ENCODE results near the gene DPYSL3.
A peak's percentile ranks its signal among the peaks of the same experiment; 100 is the strongest.

DPYSL3 gene

DNA sequence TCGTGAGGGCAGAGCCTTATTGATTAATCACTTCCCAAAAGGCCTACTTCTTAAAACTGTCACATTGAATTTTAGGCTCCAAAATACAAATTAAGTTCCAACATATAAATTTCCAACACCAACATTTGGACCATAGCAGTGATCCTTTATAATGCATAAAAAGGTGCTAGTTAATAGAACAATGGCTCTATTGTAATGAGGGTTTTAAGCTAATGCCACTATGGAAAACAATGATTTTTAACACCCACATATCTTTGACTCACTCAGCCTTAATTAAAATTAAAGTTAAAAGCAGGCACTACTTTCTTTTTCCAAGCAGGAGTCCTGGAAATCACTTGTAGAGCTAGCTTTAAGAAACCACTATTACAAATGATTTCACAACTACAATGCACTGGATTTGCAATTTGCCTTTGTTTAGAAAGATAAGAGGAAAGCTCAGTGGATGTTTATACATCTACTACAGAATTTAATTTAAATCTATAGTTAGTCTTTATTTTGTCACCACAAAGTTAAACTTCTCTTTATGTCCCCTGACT is 41.8 kb downstream of the DPYSL3 start:
- no peak for DNase-seq

DNA sequence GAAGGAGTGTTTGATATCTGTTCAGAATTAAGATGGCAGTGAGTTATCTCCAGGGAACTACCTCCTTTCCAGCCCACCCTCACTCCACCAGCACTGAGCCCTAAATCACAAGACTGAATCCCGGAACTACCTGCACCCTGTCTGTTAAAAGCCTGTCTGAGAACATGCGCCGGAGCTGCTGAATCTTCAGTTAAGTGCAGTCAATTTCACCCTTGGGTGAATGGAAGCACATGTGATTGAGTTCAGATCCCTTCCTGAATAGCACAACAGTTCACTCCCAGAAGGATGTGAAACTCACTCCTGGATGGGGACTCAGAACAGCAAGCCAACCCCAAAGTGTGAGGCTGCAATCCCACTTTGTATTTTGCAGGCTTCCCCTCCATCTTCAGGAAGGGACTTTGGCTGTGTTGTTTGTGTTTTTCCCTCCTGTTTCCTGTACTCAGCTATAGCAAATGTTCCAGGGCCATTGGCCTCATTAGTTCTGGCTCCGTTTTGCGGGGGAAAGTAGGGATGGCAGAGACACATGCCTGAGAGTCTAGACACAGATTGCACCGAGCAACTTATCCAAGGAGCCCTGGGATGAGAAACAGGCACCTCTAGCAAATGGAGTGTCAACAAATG is 43.4 kb downstream of the DPYSL3 start:
- DNase-seq = no peak

DNA sequence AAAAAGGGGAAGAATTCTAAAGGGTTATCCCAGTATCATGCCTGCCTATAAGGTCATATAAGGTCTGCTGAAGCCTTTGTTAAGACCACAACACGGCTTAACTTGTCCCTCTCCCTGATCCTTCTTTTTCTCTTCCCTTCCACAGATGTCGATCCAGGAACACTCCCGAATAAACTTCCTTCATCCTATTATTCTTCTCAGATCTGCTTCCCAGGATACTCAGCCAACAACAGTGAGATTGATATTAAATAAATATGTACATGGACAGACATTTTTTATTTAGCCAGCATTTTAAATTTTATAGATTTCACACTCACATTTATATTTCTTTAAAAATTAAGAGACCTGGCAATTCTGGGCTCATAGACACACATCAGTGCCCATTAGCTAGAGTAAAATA is 44.1 kb downstream of the DPYSL3 start:
- no peak for DNase-seq

DNA sequence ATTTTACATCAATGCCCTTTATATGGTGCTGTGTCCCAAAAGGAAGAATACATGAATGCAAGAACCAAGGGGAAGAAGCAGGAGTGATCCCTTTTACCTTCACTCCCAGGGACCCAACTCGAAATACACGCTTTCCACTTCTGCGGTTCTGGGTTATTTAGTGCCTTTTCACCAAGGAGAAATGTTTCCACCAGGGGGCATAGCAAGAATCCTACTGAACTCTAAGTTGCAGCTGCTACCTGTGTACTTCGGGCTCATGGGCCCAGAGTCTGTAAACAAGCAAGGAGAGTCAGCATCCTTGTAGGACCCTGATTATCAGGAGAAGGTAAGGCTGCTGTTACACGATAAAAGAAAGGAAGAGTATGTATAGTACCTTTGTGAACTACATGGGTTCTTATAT is 45.7 kb downstream of the DPYSL3 start:
- DNase-seq = peak; percentile 61

DNA sequence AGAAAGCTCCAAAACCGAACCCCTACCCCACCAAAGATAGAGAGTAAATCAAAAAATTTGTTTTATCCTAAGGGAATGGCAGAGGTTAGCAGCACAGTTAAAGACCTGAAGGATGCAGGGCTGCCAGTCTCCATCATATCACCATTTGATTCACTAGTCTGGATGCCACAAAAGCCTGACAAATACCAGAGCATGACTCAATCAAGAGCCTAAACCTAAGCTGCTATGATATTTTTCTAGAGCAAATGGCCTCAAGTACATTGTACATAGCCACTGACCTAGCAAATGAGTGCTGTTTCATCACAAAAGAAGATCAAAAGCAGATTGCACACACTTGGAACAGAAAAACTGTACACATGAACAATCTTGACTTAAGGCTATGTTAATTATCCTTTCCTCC is 48.0 kb downstream of the DPYSL3 start:
- no peak for DNase-seq

DNA sequence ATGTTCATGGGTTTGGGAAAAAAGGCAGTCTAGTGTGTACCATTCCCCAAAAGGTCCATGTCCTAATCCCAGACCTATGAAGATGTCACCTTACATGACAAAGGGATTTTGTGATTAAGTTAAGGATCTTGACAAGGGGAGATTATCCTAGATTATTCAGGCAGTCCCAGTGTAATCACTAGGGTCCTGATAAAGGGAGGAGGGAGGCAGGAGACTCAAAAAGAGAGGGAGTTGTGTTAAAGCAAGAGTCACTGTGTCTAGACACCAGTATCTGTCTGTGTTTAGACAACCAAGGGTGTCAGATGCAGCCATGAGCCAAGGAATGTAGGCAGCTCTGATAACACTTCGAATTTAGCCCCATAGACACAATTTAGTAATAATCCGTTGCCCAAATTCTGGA is 49.5 kb downstream of the DPYSL3 start:
- no peak for DNase-seq

DNA sequence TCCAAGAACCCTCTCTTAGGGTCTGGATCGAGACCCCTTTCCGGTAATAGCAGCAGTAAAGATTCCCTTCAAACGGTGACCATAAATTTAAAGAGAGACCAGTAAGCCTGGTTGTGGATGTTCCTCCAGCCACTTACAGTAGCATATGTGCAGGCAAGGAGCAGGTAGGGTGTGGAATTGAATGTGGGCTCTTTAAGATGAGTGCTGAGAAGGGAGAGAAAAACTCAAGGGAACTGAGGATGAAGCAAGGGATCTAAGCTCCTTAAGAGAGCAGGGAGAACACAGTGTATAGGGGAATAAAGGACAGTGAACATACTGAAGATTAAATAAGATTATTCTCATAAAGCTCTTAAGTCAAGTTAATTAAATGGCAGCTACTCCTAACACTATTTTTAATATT is 51.3 kb downstream of the DPYSL3 start:
- DNase-seq = no peak

DNA sequence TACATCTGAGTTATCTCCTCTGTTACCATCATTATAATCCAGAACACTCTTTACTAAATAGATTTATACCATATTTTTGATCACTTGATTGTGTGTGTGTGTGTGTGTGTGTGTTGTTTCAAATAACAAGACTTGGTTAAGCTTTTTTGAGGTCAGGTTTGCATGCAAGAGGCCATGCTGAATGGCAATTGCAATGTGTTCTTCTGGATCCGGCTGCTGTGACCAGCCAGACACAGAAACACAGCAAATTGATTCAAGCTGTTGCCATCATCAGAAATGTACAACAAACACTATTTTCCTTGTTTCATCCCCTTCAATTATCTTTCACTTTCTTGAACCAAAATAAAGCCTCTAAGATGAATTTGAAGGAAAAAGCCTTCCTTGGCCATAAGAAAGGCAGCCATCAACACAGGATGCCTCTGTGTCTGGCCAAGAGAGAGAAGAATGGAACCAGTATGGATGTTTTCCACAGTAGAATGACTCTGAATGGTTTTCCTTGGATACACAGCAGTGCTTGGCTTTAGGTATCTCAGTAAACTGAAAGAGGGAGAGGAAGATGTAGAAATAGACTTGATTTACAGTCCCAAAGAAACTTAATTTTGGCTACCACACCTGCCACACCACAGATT is 53.9 kb downstream of the DPYSL3 start:
- no peak for DNase-seq

DNA sequence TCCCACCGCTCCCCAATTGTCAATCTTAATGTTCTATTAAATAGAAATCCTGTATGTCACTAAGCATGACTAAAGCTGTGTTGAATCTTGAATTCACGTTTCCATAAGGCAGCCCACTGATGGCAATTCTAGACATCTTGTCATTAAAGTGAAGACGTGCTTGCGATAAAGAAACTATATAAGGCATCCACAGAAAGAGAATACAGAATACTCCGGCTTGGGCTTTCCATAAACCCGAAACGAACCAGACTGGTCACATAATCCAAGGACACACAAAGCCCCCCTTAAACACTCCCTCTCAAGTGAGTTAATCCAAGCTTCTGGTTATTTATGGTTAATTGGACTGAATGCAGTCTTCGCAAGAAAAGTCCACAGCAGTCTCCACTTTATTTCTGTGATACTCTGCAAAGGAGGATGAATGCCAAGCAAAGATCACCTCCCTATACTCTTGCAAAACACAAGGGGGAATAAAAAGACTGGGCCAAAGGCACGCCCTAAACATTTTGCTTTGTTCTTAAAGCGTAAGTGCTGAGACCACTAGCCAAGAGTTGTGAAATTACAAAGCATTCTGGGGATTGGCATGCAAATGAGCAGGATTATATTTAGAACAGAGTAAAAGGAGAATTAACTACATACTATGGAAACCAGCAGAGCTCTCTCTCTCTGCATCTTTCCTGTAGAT is 54.7 kb downstream of the DPYSL3 start:
- no peak for DNase-seq

DNA sequence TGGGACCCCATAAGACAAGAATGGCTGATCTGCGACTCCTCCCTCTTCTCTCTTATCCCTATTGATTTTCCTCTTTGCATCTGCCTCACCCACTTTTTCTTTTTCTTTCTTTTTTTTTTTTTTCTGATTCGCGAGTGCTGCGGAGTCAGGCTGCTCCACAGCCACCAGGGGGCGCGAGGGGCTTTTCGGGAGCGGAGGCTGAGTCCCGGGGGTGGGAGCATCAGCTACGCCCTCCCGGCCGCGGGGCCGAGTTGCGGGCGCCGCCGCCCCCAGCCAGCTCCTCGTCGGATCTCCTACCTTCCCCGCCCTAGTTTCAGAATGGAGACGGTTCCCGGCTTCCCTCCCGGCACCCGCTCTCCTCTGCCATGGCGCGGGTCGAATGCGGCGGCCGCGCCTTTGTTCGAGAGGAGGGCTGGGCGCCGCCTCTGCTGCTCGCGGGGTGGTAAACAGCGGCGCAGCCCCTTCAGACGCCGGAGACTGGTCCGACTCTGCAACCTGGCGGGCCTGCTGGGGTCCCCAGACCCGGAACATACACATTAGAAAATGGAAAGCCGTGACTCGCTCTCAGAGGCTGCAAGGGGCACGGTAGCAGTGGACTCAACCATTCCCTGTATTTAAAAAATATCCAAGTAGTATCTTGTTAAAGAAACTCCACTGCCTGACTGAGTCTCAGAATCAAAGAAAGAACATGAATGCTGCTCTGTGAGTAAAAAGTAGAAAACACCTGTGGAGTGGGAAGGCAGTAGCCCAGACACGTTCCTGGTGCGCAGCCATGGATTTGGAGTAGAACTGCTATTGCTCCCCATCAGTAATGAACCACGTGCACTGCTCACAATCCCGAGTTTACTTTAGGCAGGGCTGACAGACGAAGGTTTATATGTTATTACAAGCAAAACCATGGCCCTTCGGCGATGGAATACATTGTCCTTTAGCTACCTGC is 55.7 kb downstream of the DPYSL3 start:
- DNase-seq = peak; percentile 93

DNA sequence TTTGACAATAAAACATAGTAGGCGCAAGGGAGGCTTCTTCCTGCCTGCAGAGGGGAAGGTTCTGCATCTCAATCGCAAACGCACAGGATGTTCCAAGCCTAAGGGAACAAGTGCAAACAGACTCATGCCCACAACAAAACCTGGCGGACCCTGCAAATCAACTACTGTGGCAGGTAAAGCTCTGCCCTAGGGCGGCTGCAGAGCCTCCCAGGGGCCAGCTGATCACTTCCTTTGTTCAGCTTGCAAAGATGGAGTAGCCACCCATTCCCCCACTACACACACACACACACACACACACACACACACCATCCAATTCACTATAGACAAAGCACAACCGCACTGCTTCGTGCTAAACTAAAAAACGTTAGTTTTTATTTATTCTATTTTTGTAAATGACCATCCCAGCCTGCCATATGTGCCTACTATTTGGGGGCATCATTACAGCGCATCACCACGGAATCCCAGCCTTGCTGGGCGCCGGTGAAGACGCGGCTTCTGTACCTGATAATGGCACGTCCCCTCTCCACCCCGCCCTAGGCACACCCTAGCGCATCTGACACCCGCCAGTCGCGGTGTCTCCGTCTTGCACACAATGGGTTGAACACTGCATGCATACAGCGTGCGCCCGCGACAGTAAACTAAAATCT is 57.6 kb downstream of the DPYSL3 start:
- DNase-seq = peak; percentile 71

DNA sequence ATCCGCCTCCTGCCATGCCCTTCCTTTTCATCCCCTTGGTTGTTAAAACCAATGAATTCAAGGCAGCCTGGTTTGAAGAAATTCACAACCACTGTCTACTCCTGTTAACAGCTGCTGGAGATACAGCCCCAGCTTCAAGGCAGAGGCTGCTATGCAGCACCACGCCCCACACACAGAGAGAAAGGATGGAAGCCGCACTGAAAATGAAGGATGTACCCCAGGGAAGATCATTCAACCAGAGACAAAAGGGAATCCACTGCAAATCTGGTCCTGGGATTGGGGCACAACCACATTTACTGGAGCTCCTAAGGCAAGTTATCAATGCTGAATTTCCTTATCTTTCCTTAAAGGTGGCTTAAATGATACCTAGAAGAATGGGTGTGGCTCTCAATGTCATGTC is 58.7 kb downstream of the DPYSL3 start:
- no peak for DNase-seq

DNA sequence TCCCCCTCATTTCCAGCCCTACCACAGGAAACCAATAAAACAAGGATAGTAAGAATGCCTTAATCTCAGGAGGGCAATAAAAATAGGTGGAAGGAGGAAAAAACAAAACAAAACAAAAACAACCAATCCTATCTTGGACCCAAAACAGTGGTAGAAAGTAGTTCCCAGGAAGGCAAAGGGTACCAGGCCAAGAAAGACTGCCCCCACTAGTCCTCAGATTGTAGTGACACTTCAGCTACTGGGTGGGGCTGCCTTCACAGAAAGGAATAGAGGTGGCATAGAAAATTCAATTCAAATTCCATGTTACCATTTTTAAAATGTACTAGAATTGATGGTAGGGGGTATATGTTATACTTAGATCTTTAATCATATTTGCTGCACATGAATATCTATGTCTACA is 59.3 kb downstream of the DPYSL3 start:
- no peak for DNase-seq

DNA sequence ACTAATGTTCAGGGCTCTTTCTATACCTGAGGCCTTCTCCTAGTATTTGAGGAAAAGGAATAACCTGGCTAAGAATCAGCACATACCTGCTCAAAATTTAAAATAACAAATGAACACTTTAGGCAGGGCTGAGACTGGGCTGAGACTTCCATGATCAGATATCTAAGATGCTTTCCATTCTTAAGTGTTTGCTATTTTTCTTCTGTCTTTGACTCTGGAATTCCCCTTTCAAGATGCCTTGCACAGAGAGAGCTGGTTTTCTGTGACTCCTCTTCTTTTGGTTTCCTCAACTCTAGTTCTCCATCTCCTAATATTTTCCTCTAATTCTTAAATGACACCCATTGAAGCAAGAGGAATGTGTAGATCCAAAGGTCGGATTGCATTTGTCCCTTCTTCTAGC is 61.1 kb downstream of the DPYSL3 start:
- DNase-seq = no peak

DNA sequence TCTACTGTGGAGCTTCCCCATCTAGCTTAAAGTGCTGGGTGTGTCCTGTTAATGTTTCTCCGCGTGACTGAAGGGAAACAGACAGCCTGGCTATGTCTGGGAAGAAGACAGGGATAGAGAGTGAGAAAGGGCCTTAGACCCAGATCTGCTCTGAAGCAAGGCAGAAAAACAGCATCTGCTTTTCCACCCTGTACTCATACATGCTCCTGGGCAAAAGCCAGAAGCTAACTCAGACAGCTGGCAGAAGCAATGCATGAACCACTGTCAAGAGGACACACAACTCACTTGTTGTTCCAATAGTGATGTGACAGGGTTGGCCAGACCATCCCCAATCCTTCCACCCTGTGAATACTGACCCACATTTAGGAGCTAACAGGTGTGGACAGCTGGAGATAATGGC is 63.3 kb downstream of the DPYSL3 start:
- no peak for DNase-seq

DNA sequence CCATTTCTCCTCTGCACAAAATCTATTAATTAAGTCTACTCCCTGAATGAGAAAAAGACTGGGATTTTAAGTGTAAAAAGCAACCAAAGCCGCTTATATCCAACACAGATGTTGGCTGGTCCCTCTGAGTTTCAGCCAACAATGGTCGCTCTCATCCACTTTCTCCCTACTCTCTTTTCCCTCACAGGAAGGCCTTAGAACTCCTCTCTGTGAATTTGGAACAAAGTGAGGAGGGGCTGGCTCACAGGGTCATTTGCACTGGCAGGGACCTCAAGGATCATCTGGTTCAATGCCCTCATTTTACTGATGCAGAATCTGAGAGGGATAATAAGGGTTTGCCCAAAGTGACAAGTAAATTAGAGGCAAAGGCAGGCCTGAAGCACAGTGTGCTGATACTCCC is 64.0 kb downstream of the DPYSL3 start:
- DNase-seq = no peak

DNA sequence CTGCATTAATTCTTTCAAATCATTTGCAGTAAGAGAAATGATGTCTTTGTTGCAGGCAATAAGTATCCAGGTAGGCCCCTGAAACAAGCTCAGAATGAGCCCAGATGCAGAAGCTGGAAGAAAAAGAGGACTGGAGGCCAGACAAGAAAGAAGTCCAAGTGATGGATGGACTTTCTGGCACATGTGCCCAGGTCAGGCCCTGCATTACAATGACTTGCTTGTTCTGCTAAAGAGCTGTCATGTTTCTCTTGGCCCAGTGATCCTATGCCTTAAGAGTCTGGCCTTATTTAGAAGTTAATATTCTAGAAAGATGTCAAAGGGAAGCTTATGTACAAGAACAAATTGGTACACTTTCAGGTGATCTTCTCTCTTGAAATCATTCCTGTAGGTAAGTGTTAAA is 64.8 kb downstream of the DPYSL3 start:
- DNase-seq = no peak

DNA sequence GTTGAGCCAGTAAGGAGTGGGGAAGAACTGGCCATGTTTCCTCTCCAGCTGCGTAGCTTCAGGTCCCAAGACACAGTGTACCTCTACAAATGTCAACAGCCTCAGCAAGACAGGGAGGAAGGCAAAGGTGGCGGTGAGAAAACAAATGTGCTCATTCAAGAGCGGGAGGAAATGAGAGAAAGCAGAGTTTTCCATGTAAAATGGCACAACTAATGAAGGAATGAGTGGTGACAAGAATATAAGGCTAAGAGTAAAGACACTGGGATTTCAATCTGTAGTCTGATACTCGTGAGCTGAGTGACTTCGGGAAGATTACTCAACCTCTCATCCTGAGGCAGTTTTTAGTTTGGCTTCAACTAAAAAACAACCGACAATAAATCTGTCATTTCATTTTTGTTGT is 67.6 kb downstream of the DPYSL3 start:
- DNase-seq = no peak

DNA sequence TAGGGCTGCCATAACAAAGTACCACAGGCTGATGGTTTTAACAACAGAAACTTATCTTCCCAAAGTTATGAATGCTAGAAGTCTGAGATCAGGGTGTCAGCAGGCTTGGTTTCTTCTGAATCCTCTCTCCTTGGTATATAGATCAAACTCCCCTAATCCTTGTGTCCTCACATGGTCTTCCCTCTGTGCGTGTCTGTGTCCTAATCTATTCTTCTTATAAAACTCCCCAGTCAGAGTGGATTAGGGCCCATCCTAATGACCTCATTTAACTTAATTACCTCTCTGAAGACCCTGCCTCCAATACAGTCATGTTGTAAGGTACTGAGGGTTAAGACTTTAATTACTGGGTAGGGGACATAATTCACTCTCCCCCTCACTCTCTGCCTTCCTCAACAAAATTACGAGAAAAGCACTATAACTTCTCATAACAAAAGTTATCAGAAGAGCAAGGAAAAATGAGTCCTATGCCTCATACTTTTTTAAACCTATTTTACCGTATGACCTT is 68.6 kb downstream of the DPYSL3 start:
- no peak for DNase-seq

DNA sequence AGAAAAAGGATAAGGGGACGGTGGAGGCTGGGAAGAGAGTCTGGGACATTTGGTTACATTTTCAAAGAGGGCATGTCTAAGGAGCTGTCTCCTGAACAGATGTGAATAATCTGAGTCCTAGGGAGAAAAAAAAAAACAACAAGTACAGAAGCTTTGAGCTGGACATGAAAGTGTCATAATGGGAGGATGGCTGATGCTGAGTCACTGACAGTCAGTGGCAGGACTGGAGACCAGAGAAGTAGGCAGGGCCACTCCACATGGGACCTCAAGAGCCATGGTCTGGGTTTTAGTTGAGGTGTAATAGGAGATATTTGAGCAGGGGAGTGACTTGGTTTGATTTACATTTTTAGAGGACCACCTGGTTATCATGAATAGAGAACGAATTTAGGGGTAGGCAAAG is 70.6 kb downstream of the DPYSL3 start:
- DNase-seq = no peak

DNA sequence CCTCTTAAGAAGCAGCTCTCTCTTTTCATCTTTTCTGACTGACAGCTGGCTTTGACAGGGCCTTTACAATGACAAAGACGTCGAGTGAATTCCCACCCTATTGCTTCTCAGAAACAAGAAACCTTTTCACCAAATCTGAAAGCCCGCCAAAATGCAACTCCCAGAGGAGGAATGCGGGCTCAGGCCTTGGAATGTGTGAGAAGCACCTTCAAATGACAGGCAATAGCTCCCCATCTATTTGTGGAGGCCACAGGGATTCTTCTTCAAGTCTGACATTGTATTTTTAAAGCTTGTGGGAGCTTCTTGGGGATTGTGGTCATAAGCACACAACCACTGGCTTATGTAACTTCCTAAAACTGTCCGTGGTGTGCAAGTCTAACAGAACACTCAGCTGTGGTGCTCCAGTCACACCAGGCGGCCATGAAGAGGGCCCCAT is 72.7 kb downstream of the DPYSL3 start:
- DNase-seq = no peak

DNA sequence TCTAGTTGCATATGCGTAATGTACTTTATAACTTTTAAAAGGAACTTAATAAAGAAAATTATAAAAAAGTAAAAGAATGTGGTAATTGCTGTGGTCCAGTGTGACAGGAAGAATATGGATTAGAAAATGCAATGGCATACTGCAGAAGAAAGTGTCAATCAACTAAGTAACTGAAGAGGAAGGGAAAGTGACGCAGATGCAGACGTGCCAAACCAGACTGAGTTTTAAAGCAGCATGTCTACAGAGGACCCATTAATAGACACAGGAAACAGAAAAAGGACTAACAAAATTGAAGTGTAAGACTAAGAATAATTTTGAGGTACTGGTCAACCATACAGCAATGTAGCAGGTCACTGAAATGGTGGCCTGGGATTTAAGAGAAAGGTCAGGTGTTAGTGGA is 73.3 kb downstream of the DPYSL3 start:
- no peak for DNase-seq

All from NCI-H146 (cell line).